Mesenchymal stem cell (in vitro differentiated cells and primary cell): ENCODE data around the gene CCNF.
A peak's percentile ranks its signal among the peaks of the same experiment; 100 is the strongest.

Experiments
- DNase-seq: peaks from one replicate; pipeline ENCODE4 v3.0.0-alpha.2; 2013
- H2AFZ ChIP-seq: one replicate; pipeline ENCODE4 v1.6.1; 2013; ENCODE audit warnings: low read depth, mild to moderate bottlenecking, control low read depth, inconsistent platforms, low read length, moderate library complexity
- H2AK5ac ChIP-seq: 2 replicates; pipeline ENCODE4 v1.6.1; 2013; ENCODE audit warnings: low read length, moderate library complexity, mild to moderate bottlenecking, inconsistent platforms; ENCODE audit not compliant: severe bottlenecking
- H2BK120ac ChIP-seq: one replicate; pipeline ENCODE4 v1.6.1; 2013; ENCODE audit warnings: low read depth, mild to moderate bottlenecking, inconsistent platforms, low read length, moderate library complexity
- H2BK12ac ChIP-seq, 2 experiments: one replicate each; pipeline ENCODE4 v1.6.1; 2013; ENCODE audit warnings: inconsistent platforms in 2 of 2, low read length in 2 of 2, mild to moderate bottlenecking in 2 of 2, moderate library complexity in 2 of 2, control low read depth in 1 of 2
- H2BK15ac ChIP-seq: one replicate; pipeline ENCODE4 v1.6.1; 2013; ENCODE audit warnings: mild to moderate bottlenecking, low read depth, inconsistent platforms; ENCODE audit not compliant: poor library complexity, severe bottlenecking
- H2BK5ac ChIP-seq: 2 replicates; pipeline ENCODE4 v1.6.1; 2013; ENCODE audit warnings: low read depth, mild to moderate bottlenecking, low read length, control low read depth, inconsistent platforms; ENCODE audit not compliant: poor library complexity, severe bottlenecking
- H3K14ac ChIP-seq, 2 experiments: one replicate each; pipeline ENCODE4 v1.6.1; 2013; ENCODE audit warnings: inconsistent platforms in 2 of 2, low read length in 2 of 2, control low read depth in 1 of 2, mild to moderate bottlenecking in 1 of 2, moderate library complexity in 1 of 2
- H3K18ac ChIP-seq, 2 experiments: one replicate each; pipeline ENCODE4 v1.6.1; 2013; ENCODE audit warnings: inconsistent platforms in 2 of 2, low read length in 2 of 2, control low read depth in 1 of 2, low read depth in 1 of 2, mild to moderate bottlenecking in 1 of 2
- H3K23ac ChIP-seq, 2 experiments: one replicate each; pipeline ENCODE4 v1.6.1; 2013; ENCODE audit warnings: inconsistent platforms in 2 of 2, low read length in 2 of 2, mild to moderate bottlenecking in 2 of 2, moderate library complexity in 2 of 2, control low read depth in 1 of 2
- H3K27ac ChIP-seq: 2 replicates; pipeline ENCODE4 v1.5.1; 2013; ENCODE audit warnings: mild to moderate bottlenecking, moderate library complexity, low read length, control low read depth, inconsistent platforms; ENCODE audit not compliant: poor library complexity, severe bottlenecking
- H3K27me3 ChIP-seq, 2 experiments: 2 replicates each; pipeline versions ENCODE4 v1.6.1 to v1.7.0; 2013; ENCODE audit warnings: low read length in 2 of 2, mild to moderate bottlenecking in 2 of 2, moderate library complexity in 2 of 2, control low read depth in 1 of 2, inconsistent platforms in 1 of 2; ENCODE audit not compliant: control insufficient read depth in 1 of 2, insufficient read depth in 1 of 2
- H3K36me3 ChIP-seq, 2 experiments: 2 replicates each; pipeline versions ENCODE4 v1.6.1 to v1.7.0; 2013; ENCODE audit warnings: low read length in 2 of 2, control low read depth in 1 of 2, inconsistent platforms in 1 of 2, low read depth in 1 of 2, mild to moderate bottlenecking in 1 of 2; ENCODE audit not compliant: insufficient read depth in 2 of 2, control insufficient read depth in 1 of 2
- H3K4ac ChIP-seq, 2 experiments: one replicate each; pipeline ENCODE4 v1.6.1; 2013; ENCODE audit warnings: inconsistent platforms in 2 of 2, low read length in 2 of 2, mild to moderate bottlenecking in 2 of 2, moderate library complexity in 2 of 2, control low read depth in 1 of 2, low read depth in 1 of 2
- H3K4me1 ChIP-seq: 2 replicates; pipeline ENCODE4 v1.6.1; 2013; ENCODE audit warnings: low read depth, low read length, control low read depth; ENCODE audit not compliant: control insufficient read depth, insufficient read depth
- H3K4me2 ChIP-seq: 2 replicates; pipeline ENCODE4 v1.6.1; 2013; ENCODE audit warnings: low read length, mild to moderate bottlenecking, inconsistent platforms; ENCODE audit not compliant: poor library complexity, severe bottlenecking
- H3K4me3 ChIP-seq, 2 experiments: 2 replicates each; pipeline versions ENCODE4 v1.5.1 to v1.7.0; 2013; ENCODE audit warnings: low read length in 2 of 2, mild to moderate bottlenecking in 2 of 2, control low read depth in 1 of 2, low read depth in 1 of 2; ENCODE audit not compliant: insufficient read depth in 1 of 2
- H3K79me1 ChIP-seq: replicated peaks from 2 replicates; pipeline ENCODE4 v1.6.1; 2013; ENCODE audit warnings: mild to moderate bottlenecking, control low read depth, low read length, inconsistent platforms; ENCODE audit not compliant: poor library complexity, severe bottlenecking
- H3K9ac ChIP-seq: 2 replicates; pipeline ENCODE4 v1.7.0; 2013; ENCODE audit warnings: mild to moderate bottlenecking, low read length, moderate library complexity
- H3K9me3 ChIP-seq: 2 replicates; pipeline ENCODE4 v1.7.0; 2013; ENCODE audit warnings: mild to moderate bottlenecking, low read length; ENCODE audit not compliant: control insufficient read depth
- H4K8ac ChIP-seq: one replicate; pipeline ENCODE4 v1.6.1; 2013; ENCODE audit warnings: inconsistent platforms, mild to moderate bottlenecking, low read length, moderate library complexity
- H4K91ac ChIP-seq: one replicate; pipeline ENCODE4 v1.6.1; 2013; ENCODE audit warnings: mild to moderate bottlenecking, low read length, inconsistent platforms
- WGBS: methylation state at CpG from one replicate; pipeline ENCODE4 v1.1.7; 2013; ENCODE audit warnings: mixed read lengths; 5-methylcytosine and 5-hydroxymethylcytosine counted together

Gene CCNF

DNA sequence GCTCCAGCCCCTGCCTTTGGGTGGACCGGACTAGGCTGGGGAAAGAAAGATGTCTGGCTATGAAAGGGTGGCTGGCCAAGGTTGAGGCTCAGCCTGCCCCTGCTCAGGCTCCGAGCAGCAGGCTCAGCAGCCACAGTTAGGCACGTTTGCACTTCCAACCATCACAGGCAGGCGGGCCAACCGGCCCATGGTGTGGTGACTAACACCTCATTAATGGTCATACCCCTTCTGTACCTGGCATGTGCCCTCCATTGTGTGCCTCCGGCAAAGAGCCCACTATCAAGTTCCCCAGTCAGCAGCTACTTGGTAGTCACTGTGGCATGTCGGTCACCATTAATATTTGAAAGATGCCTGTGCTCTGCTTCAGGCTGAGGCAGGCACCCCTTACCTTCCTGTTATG is 52.4 kb downstream of the CCNF start:
- peak overlapping the region; percentile 70 for H4K91ac ChIP-seq
- H3K79me1 ChIP-seq: peaks cover 53% of the 10 kb centered on the region
- H3K4me2 ChIP-seq: no peak overlapping the region
- no peak overlapping the region for H4K8ac ChIP-seq
- no peaks in the 10 kb centered on the region for H3K27me3 ChIP-seq
- 82% methylated on average over 7 of the region's 7 CpGs for WGBS
- H2BK12ac ChIP-seq: no peak overlapping the region
- no peak overlapping the region for H2AK5ac ChIP-seq
- no peak overlapping the region for H3K23ac ChIP-seq
- no peak overlapping the region for H3K9ac ChIP-seq
- H3K36me3 ChIP-seq: peaks cover 0 to 14% of the 10 kb centered on the region in 2 experiments
- H2BK5ac ChIP-seq: no peak overlapping the region
- no peak overlapping the region for H3K4me3 ChIP-seq
- no peak overlapping the region for H3K18ac ChIP-seq
- no peak overlapping the region for H3K14ac ChIP-seq
- peaks cover 9% of the 10 kb centered on the region for H3K4me1 ChIP-seq
- H3K4ac ChIP-seq: no peak overlapping the region
- no peak overlapping the region for H2BK15ac ChIP-seq
- no peak overlapping the region for H2BK120ac ChIP-seq
- H3K9me3 ChIP-seq: no peaks in the 10 kb centered on the region
- DNase-seq: no peak
- H2AFZ ChIP-seq: no peak overlapping the region
- H3K27ac ChIP-seq: no peak overlapping the region

DNA sequence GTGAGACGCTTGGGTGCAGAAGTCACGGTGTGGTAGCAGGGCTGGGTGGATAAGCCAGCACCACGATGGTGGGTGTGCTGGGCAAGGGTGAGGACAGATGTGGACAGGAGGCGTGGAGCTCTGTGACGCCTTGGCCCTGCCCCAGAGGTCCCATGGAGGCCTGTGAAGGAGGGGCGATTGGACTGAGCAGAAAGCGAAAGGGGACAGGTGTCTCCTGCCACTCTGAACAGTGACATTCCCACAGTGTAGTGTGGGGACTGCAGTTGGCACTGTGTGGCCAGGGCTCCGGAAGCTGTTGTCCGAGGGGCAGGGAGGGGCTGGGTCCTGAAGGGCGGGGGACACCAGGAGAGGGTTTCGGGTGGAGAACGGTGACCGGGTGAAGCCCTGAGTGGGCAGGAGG is 53.0 kb downstream of the CCNF start:
- Histone ChIP-seq H2AFZ (no peak overlapping the region), H3K4me2 (no peak overlapping the region), H3K9ac (peak overlapping the region; percentile 86), H3K23ac (no peak overlapping the region), H2BK15ac (peak overlapping the region; percentile 6), H4K91ac (peak overlapping the region; percentile 48), H3K4me3 (peak overlapping the region in 1 of 2 experiments; percentile 72), H2BK12ac (no peak overlapping the region), H2BK120ac (no peak overlapping the region), H3K27me3 (no peaks in the 10 kb centered on the region), H2AK5ac (no peak overlapping the region), H3K4me1 (peaks cover 13% of the 10 kb centered on the region), H3K79me1 (peaks cover 59% of the 10 kb centered on the region), H3K9me3 (no peaks in the 10 kb centered on the region), H3K36me3 (peaks cover 0 to 20% of the 10 kb centered on the region in 2 experiments), H3K18ac (no peak overlapping the region), H2BK5ac (no peak overlapping the region), H4K8ac (peak overlapping the region; percentile 45), H3K27ac (no peak overlapping the region), H3K14ac (peak overlapping the region in 1 of 2 experiments; percentile 29), H3K4ac (no peak overlapping the region)
- no peak for DNase-seq
- WGBS: 95% methylated on average over 13 of the region's 13 CpGs

DNA sequence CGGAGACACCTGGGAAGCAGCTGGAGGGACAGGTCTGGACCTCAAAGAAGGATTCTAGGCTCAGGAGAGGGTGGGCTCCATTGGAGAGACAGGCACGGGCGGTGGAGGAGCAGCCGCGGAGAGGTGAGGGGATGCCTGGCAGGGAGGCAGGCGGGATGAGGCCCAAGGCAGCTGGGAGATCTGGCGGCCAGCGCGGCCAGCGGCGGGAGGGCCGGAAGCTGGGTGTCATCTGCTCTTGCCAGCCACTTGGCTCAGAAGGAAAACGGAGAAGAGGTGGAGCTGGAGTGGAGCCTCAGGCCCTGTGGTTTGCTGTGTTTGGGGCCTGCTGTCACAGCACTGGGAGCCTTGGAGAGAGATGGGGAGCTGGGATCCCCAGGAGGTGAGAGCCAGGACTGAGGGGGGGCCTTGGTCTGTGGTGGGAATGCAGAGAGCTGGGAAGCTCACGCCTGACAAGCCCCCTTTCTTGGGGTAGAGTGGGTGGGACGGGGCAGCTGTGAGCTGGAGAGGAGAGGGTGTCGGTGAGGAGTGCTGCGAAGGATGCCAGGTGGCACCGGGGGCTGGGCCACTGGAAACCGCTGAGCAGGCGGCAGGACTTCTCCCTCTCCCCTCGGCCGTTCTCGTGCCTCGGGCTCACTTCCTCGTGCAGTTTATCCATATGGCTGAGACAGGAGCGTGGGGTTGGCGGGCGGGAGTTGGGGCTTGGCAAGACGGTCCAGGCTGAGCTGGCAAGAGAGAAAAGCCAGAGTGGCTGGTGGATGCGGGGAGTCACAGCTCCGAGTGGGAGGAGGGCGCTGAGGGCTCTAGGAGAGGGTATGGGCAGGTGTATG is 53.7 kb downstream of the CCNF start:
- H3K14ac ChIP-seq: no peak overlapping the region
- no peak overlapping the region for H2AFZ ChIP-seq
- H3K9me3 ChIP-seq: no peaks in the 10 kb centered on the region
- no peak overlapping the region for H3K18ac ChIP-seq
- H3K4me2 ChIP-seq: no peak overlapping the region
- no peak overlapping the region for H2BK12ac ChIP-seq
- H3K4me3 ChIP-seq: peak overlapping the region in 1 of 2 experiments; percentile 72
- peak overlapping the region; percentile 86 for H3K9ac ChIP-seq
- peaks cover 0 to 21% of the 10 kb centered on the region in 2 experiments for H3K36me3 ChIP-seq
- H2AK5ac ChIP-seq: no peak overlapping the region
- H4K8ac ChIP-seq: peak overlapping the region; percentile 45
- no peak overlapping the region for H3K23ac ChIP-seq
- H2BK120ac ChIP-seq: no peak overlapping the region
- H3K79me1 ChIP-seq: peaks cover 55% of the 10 kb centered on the region
- H2BK5ac ChIP-seq: no peak overlapping the region
- WGBS: 86% methylated on average over 32 of the region's 32 CpGs
- no peak overlapping the region for H3K4ac ChIP-seq
- H3K27ac ChIP-seq: no peak overlapping the region
- DNase-seq: peak; percentile 28
- no peak overlapping the region for H2BK15ac ChIP-seq
- peaks cover 17% of the 10 kb centered on the region for H3K4me1 ChIP-seq
- no peak overlapping the region for H4K91ac ChIP-seq
- no peaks in the 10 kb centered on the region for H3K27me3 ChIP-seq

DNA sequence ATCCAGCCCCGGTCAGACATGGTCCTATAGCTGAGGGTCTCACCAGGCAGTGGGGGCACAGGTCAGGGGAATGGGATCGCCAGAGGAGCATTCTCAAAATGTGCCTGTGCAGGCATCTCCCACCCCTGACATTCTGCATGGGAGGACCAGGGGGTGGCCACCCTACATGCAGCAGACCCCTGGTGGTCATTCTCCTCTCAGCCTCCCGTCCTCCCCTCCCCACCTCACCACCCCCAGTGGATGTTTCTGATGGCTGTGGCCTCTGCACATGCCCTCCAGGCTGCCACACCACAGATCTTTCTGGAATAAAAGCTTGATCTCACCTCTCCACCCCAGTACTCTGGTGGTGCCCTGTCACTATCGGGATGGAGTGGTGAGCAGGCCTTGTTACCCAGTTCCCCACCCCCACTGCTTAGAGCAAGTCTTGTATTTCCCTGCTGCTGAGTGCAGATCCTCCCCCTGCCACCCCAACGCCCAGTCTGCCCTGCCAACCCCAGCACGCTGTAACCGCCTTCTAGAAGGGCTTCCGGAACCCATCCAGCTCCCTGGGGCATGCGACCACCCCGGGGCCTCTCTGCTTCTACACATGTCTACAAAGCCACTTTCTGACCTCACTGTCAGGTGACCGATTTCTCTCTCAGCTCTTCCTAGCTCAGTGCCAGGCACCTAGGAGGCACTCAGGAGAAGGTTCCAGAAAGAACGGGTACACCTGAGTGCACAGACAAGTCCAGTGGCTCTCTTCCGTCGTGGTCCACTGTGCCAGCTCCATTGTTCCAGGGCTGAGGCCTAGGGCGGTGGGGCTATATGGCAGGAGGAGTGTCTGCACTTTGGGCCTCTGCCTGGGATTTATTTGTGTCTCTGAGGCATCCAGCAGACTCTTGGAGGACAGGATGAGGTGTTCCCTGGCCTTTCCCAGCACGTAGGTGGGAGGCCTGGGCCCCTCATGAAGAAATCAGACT is 55.0 kb downstream of the CCNF start:
- H3K4ac ChIP-seq: no peak overlapping the region
- no peak overlapping the region for H2AK5ac ChIP-seq
- DNase-seq: no peak
- H3K14ac ChIP-seq: no peak overlapping the region
- H2BK12ac ChIP-seq: no peak overlapping the region
- no peak overlapping the region for H3K23ac ChIP-seq
- H4K91ac ChIP-seq: no peak overlapping the region
- no peak overlapping the region for H3K27ac ChIP-seq
- no peak overlapping the region for H2BK120ac ChIP-seq
- H3K18ac ChIP-seq: no peak overlapping the region
- H2BK15ac ChIP-seq: no peak overlapping the region
- WGBS: 93% methylated on average over 16 of the region's 16 CpGs
- no peak overlapping the region for H3K4me3 ChIP-seq
- no peak overlapping the region for H3K4me2 ChIP-seq
- peaks cover 49% of the 10 kb centered on the region for H3K79me1 ChIP-seq
- no peak overlapping the region for H2BK5ac ChIP-seq
- peaks cover 20% of the 10 kb centered on the region for H3K4me1 ChIP-seq
- H3K27me3 ChIP-seq: no peaks in the 10 kb centered on the region
- H3K36me3 ChIP-seq: peaks cover 0 to 18% of the 10 kb centered on the region in 2 experiments
- H2AFZ ChIP-seq: no peak overlapping the region
- no peak overlapping the region for H4K8ac ChIP-seq
- H3K9ac ChIP-seq: peak overlapping the region; percentile 86
- H3K9me3 ChIP-seq: no peaks in the 10 kb centered on the region
